Spleen (tissue), 7 donors: ENCODE measurements around the gene PDXDC1.

Source experiments
- POLR2A ChIP-seq, 3 donors: fragments of 450-650 bp; IDR thresholded peaks; one replicate each; pipeline ENCODE4 v1.5.1; 2017; ENCODE audit warnings: antibody characterized with exemption in 3 of 3, mild to moderate bottlenecking in 1 of 3
- TF ChIP-seq, protein P1 (sequence below), 11 experiments: fragments of 200-600 bp in 7 of 11; fragments of 450-650 bp in 4 of 11; sonication (generic) in 4 of 11; IDR thresholded peaks in 8 of 11; conservative IDR thresholded peaks in 3 of 11; 1 replicate in 7 of 11; 2 replicates in 4 of 11; pipeline versions ENCODE4 v1.4.0 to v1.8.0; 2016 to 2021; ENCODE audit warnings: antibody characterized with exemption in 11 of 11, inconsistent platforms in 4 of 11, mild to moderate bottlenecking in 1 of 11
- donor health status: DM: no; HTN: no; CAD: no; lungs with moderate emphysema.
- donor health status: DM: no; HTN: no; CAD: no.
- donor health status: DM: no; HTN: no; CAD: no.

DNA sequence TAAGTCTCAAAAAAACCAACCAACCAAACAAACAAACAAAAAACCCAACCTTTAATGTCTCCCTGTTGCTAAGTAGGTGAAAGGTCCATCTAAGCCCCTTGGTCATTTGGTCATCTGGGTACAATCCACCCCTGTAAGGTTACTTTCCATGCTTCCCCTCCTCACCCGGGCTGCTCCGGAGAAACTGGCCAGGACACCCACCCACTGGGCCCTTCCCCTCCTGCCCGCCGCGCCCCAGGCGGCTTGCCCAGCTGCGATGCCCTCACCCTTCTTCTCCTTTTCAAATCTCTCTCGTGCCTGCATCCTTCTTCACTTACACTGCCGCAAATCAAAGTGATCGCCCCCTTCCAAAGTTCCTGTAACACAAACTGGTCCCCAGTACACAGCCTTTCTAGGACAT lies 79.1 kb downstream of the PDXDC1 start:
- TF ChIP-seq, protein P1, sequence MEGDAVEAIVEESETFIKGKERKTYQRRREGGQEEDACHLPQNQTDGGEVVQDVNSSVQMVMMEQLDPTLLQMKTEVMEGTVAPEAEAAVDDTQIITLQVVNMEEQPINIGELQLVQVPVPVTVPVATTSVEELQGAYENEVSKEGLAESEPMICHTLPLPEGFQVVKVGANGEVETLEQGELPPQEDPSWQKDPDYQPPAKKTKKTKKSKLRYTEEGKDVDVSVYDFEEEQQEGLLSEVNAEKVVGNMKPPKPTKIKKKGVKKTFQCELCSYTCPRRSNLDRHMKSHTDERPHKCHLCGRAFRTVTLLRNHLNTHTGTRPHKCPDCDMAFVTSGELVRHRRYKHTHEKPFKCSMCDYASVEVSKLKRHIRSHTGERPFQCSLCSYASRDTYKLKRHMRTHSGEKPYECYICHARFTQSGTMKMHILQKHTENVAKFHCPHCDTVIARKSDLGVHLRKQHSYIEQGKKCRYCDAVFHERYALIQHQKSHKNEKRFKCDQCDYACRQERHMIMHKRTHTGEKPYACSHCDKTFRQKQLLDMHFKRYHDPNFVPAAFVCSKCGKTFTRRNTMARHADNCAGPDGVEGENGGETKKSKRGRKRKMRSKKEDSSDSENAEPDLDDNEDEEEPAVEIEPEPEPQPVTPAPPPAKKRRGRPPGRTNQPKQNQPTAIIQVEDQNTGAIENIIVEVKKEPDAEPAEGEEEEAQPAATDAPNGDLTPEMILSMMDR (IDR thresholded peaks at IDR 0.05 in 8 of 11, conservative IDR thresholded peaks at IDR 0.05 in 3 of 11), result no peak
- no peak for TF ChIP-seq POLR2A (IDR thresholded peaks at IDR 0.05)
